HG03139 (cell line): ENCODE results near the gene FITM2.
"Not testable (repeated sequence)": the region's sequence is repeated elsewhere in the genome, so short reads cannot be mapped to it uniquely, and the experiment has no call there.

Experiments
- ATAC-seq: cut with Tn5 transposase; IDR thresholded peaks from one replicate; pipeline ENCODE4 v1.9.1; 2021; ENCODE audit not compliant: unreplicated experiment

The FITM2 gene

GRCh38 chr20:44334306-44334705 lies 23.3 kb upstream of the FITM2 start:
- ATAC-seq, result no peak

GRCh38 chr20:44331201-44331600 lies 20.2 kb upstream of the FITM2 start:
- ATAC-seq, result no peak

- no peak for ATAC-seq
Measured at GRCh38 chr20:44328428-44328827, 17.4 kb upstream of the FITM2 start.

GRCh38 chr20:44327748-44328147 lies 16.7 kb upstream of the FITM2 start:
- not testable (repeated sequence) for ATAC-seq

GRCh38 chr20:44326391-44327159 lies 15.6 kb upstream of the FITM2 start:
- no peak for ATAC-seq

GRCh38 chr20:44324343-44324742 lies 13.3 kb upstream of the FITM2 start:
- ATAC-seq, result no peak

GRCh38 chr20:44319839-44320422 lies 8.9 kb upstream of the FITM2 start:
- ATAC-seq, result no peak

- ATAC-seq, result no peak
Measured at GRCh38 chr20:44314870-44315269, 3.9 kb upstream of the FITM2 start.

- ATAC-seq, result peak; percentile 8
Measured at GRCh38 chr20:44309763-44310663, 989 bp downstream of the FITM2 start.

GRCh38 chr20:44306927-44307326 lies 4.1 kb downstream of the FITM2 start:
- no peak for ATAC-seq

- no peak for ATAC-seq
Measured at GRCh38 chr20:44304383-44304782, 6.6 kb downstream of the FITM2 start.

GRCh38 chr20:44302736-44303135 lies 8.3 kb downstream of the FITM2 start:
- no peak for ATAC-seq

GRCh38 chr20:44302026-44302669 lies 8.9 kb downstream of the FITM2 start:
- no peak for ATAC-seq

GRCh38 chr20:44301285-44301684 lies 9.7 kb downstream of the FITM2 start:
- ATAC-seq, result no peak

GRCh38 chr20:44299011-44299535 lies 11.9 kb downstream of the FITM2 start:
- ATAC-seq, result not testable (repeated sequence)

- no peak for ATAC-seq
Measured at GRCh38 chr20:44297721-44298120, 13.3 kb downstream of the FITM2 start.

- no peak for ATAC-seq
Measured at GRCh38 chr20:44296011-44296410, 15.0 kb downstream of the FITM2 start.

GRCh38 chr20:44291754-44292153 lies 19.2 kb downstream of the FITM2 start:
- ATAC-seq, result no peak

- no peak for ATAC-seq
Measured at GRCh38 chr20:44288252-44288651, 22.8 kb downstream of the FITM2 start.

- no peak for ATAC-seq
Measured at GRCh38 chr20:44287272-44288097, 23.5 kb downstream of the FITM2 start.
